Kidney (tissue), 14 donors: ENCODE measurements around the gene TIPRL. TPM values are rescaled to one million over a fixed set of nuclear protein-coding genes. Genes with fewer than 3 reads are reported as not detected.
"Not testable (repeated sequence)": the region's sequence is repeated elsewhere in the genome, so short reads cannot be mapped to it uniquely, and the experiment has no call there.

Experiments used
- DNase-seq, 5 donors: peaks; one replicate each; pipeline ENCODE4 v3.0.0-alpha.2; 2013 to 2020
- FAIRE-seq: peaks from 2 replicates; lab custom pipeline; 2012; peaks lifted over from hg19 to GRCh38; lab: Jason Lieb, UNC
- H3K27ac ChIP-seq, 2 donors: one replicate each; pipeline ENCODE4 v1.7.0; 2013; ENCODE audit warnings: low read depth in 2 of 2, low read length in 2 of 2, inconsistent platforms in 1 of 2
- H3K27me3 ChIP-seq: one replicate; pipeline ENCODE4 v1.7.1; 2013; ENCODE audit warnings: low read length, inconsistent platforms; ENCODE audit not compliant: control insufficient read depth, insufficient read depth
- H3K36me3 ChIP-seq, 3 donors: one replicate each; pipeline versions ENCODE4 v1.7.0 to v1.7.1; 2013; ENCODE audit warnings: low read length in 3 of 3, control low read depth in 1 of 3, inconsistent platforms in 1 of 3; ENCODE audit not compliant: insufficient read depth in 3 of 3, control insufficient read depth in 2 of 3
- H3K4me1 ChIP-seq, 3 donors: one replicate each; pipeline versions ENCODE4 v1.7.0 to v1.7.1; 2013; ENCODE audit warnings: low read length in 3 of 3, inconsistent platforms in 1 of 3, low read depth in 1 of 3; ENCODE audit not compliant: control insufficient read depth in 2 of 3, insufficient read depth in 2 of 3
- H3K4me3 ChIP-seq, 3 donors: one replicate each; pipeline versions ENCODE4 v1.7.0 to v1.8.1; 2013; ENCODE audit warnings: low read length in 3 of 3, control low read depth in 1 of 3, inconsistent platforms in 1 of 3
- H3K9ac ChIP-seq, 3 donors: one replicate each; pipeline versions ENCODE4 v1.7.0 to v1.7.1; 2013; ENCODE audit warnings: low read length in 3 of 3, control low read depth in 1 of 3, inconsistent platforms in 1 of 3
- H3K9me3 ChIP-seq, 3 donors: one replicate each; pipeline versions ENCODE4 v1.7.0 to v1.7.1; 2013; ENCODE audit warnings: low read length in 3 of 3, control low read depth in 1 of 3, inconsistent platforms in 1 of 3; ENCODE audit not compliant: control insufficient read depth in 2 of 3, insufficient read depth in 1 of 3
- CTCF ChIP-seq: IDR thresholded peaks from 3 replicates; pipeline ENCODE4 v1.5.1; 2012; ENCODE audit warnings: mild to moderate bottlenecking, moderate library complexity, borderline replicate concordance; ENCODE audit not compliant: insufficient read depth; ENCODE audit errors: extremely low read depth
- intact Hi-C: fragments of 100-400 bp; cut with DNase I; formaldehyde crosslinking; loops from one replicate; pipeline ENCODE4 v1.11.1; 2022
- polyA plus RNA-seq: library from polyadenylated mRNA; stranded (reverse); fragments of 350-450 nt; fragmentation: Illumina TruSeq; extraction: RNeasy Lipid Tissue Mini Kit (QIAGEN cat#74804); gene quantifications from one replicate; pipeline ENCODE4 v1.2.3, GENCODE V29; 2014; ENCODE audit warnings: low read depth, low replicate concordance; ENCODE audit not compliant: insufficient read depth
- total RNA-seq: library from RNA; stranded (reverse); fragmentation: NEBNext Ultra II Directional; extraction: Animal tissue kit (Norgen Biotek cat#: 25700); gene quantifications from one replicate; pipeline ENCODE4 v1.2.1, GENCODE V29; 2021
- donor health status: control.
- donor health status: control.
- donor health status: control.
- donor health status: control.
- donor health status: control.
- donor health status: DM: yes; HTN: yes; CAD: no.
- donor health status: Normal renal cell carcinoma (clear cell type).

TIPRL gene
- total and polyA plus RNA-seq, 2 donors from 2014 or later, result 20.7 to 26.3 TPM

GRCh38 chr1:168206111-168206510 lies 27.3 kb downstream of the TIPRL start:
- H3K9ac ChIP-seq, result no peak overlapping the region
- H3K27ac ChIP-seq, result no peak overlapping the region
- no peak for FAIRE-seq
- no peaks in the 10 kb centered on the region for H3K27me3 ChIP-seq
- no peaks in the 10 kb centered on the region for H3K9me3 ChIP-seq
- H3K36me3 ChIP-seq, result no peaks in the 10 kb centered on the region
- H3K4me3 ChIP-seq, result no peak overlapping the region
- H3K4me1 ChIP-seq, result no peaks in the 10 kb centered on the region
- intact Hi-C loops, result no loop called here
- DNase-seq, result no peak
- no peak for TF ChIP-seq CTCF

GRCh38 chr1:168207673-168208072 lies 28.9 kb downstream of the TIPRL start:
- H3K27me3 ChIP-seq, H3K9me3 ChIP-seq, H3K27ac ChIP-seq, DNase-seq, intact Hi-C loops, H3K4me3 ChIP-seq, H3K36me3 ChIP-seq, H3K4me1 ChIP-seq, H3K9ac ChIP-seq, FAIRE-seq: not testable (repeated sequence)

- no peak for DNase-seq
- Histone ChIP-seq H3K9me3 (peaks cover 0 to 9% (median 0%) of the 10 kb centered on the region in 3 donors), H3K36me3 (no peaks in the 10 kb centered on the region), H3K4me1 (no peaks in the 10 kb centered on the region), H3K27me3 (no peaks in the 10 kb centered on the region), H3K4me3 (no peak overlapping the region), H3K27ac (no peak overlapping the region), H3K9ac (no peak overlapping the region)
- intact Hi-C loops, result no loop called here
- FAIRE-seq, result no peak
- no peak for TF ChIP-seq CTCF
Observed at GRCh38 chr1:168210312-168210711, 31.6 kb downstream of the TIPRL start.

GRCh38 chr1:168213349-168213748 lies 34.6 kb downstream of the TIPRL start:
- H3K4me3 ChIP-seq, result no peak overlapping the region
- no peaks in the 10 kb centered on the region for H3K36me3 ChIP-seq
- TF ChIP-seq CTCF, result no peak
- H3K9me3 ChIP-seq, result peaks cover 0 to 9% (median 0%) of the 10 kb centered on the region in 3 donors
- H3K27ac ChIP-seq, result no peak overlapping the region
- no peaks in the 10 kb centered on the region for H3K4me1 ChIP-seq
- no peak overlapping the region for H3K9ac ChIP-seq
- no peak for FAIRE-seq
- intact Hi-C loops, result no loop called here
- no peak for DNase-seq
- no peaks in the 10 kb centered on the region for H3K27me3 ChIP-seq
